Coronary artery (tissue), 2 donors: Measurements from ENCODE around the gene FOXB2.

Experiments
- DNase-seq: peaks from one replicate; pipeline ENCODE4 v3.0.0-alpha.2; 2017; ENCODE audit warnings: low spot score
- H3K27ac ChIP-seq, 2 donors: fragments of 200-600 bp; sonication (generic); one replicate each; pipeline ENCODE4 v1.5.1; 2016 to 2019
- H3K4me3 ChIP-seq: fragments of 200-600 bp; sonication (generic); 2 replicates; pipeline ENCODE4 v1.5.1; 2016; ENCODE audit warnings: mild to moderate bottlenecking, moderate library complexity
- CTCF ChIP-seq: fragments of 200-600 bp; sonication (generic); IDR thresholded peaks from one replicate; pipeline ENCODE4 v1.5.1; 2019; ENCODE audit warnings: antibody characterized with exemption

Gene FOXB2

DNA sequence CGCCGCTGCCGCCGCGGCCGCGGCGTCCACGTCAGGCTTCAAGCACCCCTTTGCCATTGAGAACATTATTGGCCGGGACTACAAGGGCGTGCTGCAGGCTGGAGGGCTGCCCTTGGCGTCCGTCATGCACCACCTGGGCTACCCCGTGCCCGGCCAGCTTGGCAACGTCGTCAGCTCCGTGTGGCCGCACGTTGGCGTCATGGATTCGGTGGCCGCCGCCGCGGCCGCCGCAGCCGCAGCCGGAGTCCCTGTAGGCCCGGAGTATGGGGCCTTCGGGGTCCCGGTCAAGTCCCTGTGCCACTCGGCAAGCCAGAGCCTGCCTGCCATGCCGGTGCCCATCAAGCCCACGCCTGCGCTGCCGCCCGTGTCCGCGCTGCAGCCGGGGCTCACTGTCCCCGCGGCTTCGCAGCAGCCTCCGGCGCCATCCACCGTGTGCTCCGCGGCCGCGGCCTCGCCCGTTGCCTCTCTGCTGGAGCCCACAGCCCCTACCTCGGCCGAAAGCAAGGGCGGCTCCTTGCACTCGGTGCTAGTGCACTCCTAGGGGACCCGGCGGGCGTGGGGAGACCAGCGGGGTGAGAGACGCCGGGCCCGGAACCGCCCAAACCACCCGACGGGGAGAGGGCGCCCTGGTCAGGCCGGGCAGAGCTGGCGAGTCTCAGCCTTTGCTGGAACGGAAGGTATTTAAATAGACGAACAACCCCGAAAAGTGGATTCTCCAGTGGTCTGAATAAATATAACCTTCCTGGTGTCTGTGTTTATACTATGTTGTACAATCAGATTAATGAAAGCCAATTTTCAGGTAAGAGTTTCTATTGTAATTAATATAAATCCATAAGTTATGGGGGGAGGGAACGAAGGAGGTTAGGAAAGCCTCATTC, 1.2 kb downstream of the FOXB2 start:
- Histone ChIP-seq H3K27ac (no peak overlapping the region), H3K4me3 (peak overlapping the region; percentile 51)
- DNase-seq = no peak
- no peak for TF ChIP-seq CTCF

GRCh38 chr9:77021291-77021894, 1.9 kb downstream of the FOXB2 start:
- TF ChIP-seq CTCF = no peak
- DNase-seq = no peak
- Histone ChIP-seq H3K4me3 (peak overlapping the region; percentile 9), H3K27ac (no peak overlapping the region)

- TF ChIP-seq CTCF = no peak
- H3K4me3 ChIP-seq = peak overlapping the region; percentile 9
Measured at GRCh38 chr9:77021922-77022782, 2.7 kb downstream of the FOXB2 start.

GRCh38 chr9:77022783-77023440, 3.5 kb downstream of the FOXB2 start:
- Histone ChIP-seq H3K4me3 (no peak overlapping the region), H3K27ac (no peak overlapping the region)
- no peak for DNase-seq
- no peak for TF ChIP-seq CTCF

More at GRCh38 chr9:77021922-77022782, 2.7 kb downstream of the FOXB2 start:
- no peak for DNase-seq
- no peak overlapping the region for H3K27ac ChIP-seq

GRCh38 chr9:77023726-77024125, 4.3 kb downstream of the FOXB2 start:
- DNase-seq = no peak
- H3K27ac ChIP-seq = no peak overlapping the region
- no peak overlapping the region for H3K4me3 ChIP-seq
- TF ChIP-seq CTCF = no peak

DNA sequence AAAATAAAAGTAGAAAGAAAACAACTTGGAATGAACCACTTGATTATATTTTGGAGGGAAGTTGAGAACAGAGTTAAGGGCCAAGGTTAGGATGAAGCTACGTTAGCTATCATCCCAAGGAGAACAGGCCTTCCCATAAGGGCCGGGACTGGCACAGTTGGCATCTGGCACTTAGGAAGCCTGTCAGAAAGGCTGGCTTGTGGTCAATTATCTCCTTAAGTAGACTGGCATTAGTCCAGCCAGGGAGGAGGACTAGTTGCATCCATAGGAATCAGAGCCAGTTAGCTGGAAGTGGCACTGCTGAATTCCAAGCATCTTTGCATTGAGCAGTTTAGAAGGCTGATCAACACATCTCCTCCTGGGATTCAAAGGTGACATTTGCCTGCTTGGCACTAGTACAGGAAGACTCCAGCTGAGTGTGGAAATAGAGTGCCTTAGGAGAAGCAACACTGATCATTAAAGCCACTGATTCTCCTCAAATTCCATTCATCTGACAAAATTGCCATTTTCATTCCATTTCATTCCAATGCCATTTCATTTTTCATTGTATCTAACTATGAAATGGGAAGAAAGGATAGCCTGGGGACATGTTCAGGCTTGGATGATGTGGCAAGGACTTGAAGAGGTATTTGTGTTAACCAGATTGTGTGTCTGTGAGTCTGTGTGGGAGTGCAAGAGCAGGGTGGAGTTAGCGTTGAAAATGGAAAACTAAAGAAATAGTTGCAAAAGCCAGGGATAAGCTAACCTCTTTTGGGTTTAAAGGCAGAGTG, 5.5 kb downstream of the FOXB2 start:
- no peak for DNase-seq
- no peak for TF ChIP-seq CTCF
- no peak overlapping the region for H3K27ac ChIP-seq
- H3K4me3 ChIP-seq = no peak overlapping the region
